Urinary bladder (tissue), 4 donors: ENCODE data around the gene ATXN8OS. TPM values are rescaled to one million over a fixed set of nuclear protein-coding genes. Genes with fewer than 3 reads are reported as not detected.

Experiments used
- DNase-seq: peaks from one replicate; pipeline ENCODE4 v3.0.0-alpha.2; 2015; ENCODE audit errors: extremely low spot score
- H3K27ac ChIP-seq: one replicate; pipeline ENCODE4 v1.5.1; 2013; ENCODE audit warnings: low read depth, mild to moderate bottlenecking, moderate library complexity
- H3K36me3 ChIP-seq: one replicate; pipeline ENCODE4 v1.6.1; 2013; ENCODE audit warnings: mild to moderate bottlenecking, moderate library complexity; ENCODE audit not compliant: insufficient read depth
- H3K4me1 ChIP-seq: one replicate; pipeline ENCODE4 v1.6.1; 2013; ENCODE audit warnings: mild to moderate bottlenecking, moderate library complexity; ENCODE audit not compliant: insufficient read depth
- H3K4me3 ChIP-seq: one replicate; pipeline ENCODE4 v1.5.1; 2013; ENCODE audit warnings: low read depth, low read length
- WGBS: extraction: QIAGEN DNeasy Blood & Tissue Kit; methylation state at CpG from one replicate; pipeline ENCODE4 v1.1.7; 2013; 5-methylcytosine and 5-hydroxymethylcytosine counted together
- polyA plus RNA-seq: library from polyadenylated mRNA; stranded (reverse); fragments of 200-250 nt; gene quantifications from one replicate; pipeline ENCODE4 v1.2.3, GENCODE V29; 2013
- total RNA-seq: library from RNA; depleted of rRNA; stranded (reverse); fragments of >200 nt; gene quantifications from one replicate; pipeline ENCODE4 v1.2.3, GENCODE V29; 2014
- donor health status: healthy with polysubstance abuse.
- donor health status: healthy.

Gene ATXN8OS
- total and polyA plus RNA-seq, 2 donors: not detected

GRCh38 chr13:70162141-70162540 lies 54.5 kb downstream of the ATXN8OS start:
- H3K4me1 ChIP-seq: no peaks in the 10 kb centered on the region
- no peak overlapping the region for H3K27ac ChIP-seq
- 26% methylated on average over 5 of the region's 5 CpGs for WGBS
- no peak for DNase-seq
- no peak overlapping the region for H3K4me3 ChIP-seq
- no peaks in the 10 kb centered on the region for H3K36me3 ChIP-seq

GRCh38 chr13:70170689-70171088 lies 63.1 kb downstream of the ATXN8OS start:
- Histone ChIP-seq H3K27ac (no peak overlapping the region), H3K36me3 (no peaks in the 10 kb centered on the region), H3K4me3 (no peak overlapping the region), H3K4me1 (no peaks in the 10 kb centered on the region)
- 88% methylated on average over 5 of the region's 5 CpGs for WGBS
- peak; percentile 10 for DNase-seq

GRCh38 chr13:70171151-70171550 lies 63.5 kb downstream of the ATXN8OS start:
- 74% methylated on average over 3 of the region's 3 CpGs for WGBS
- no peak overlapping the region for H3K27ac ChIP-seq
- H3K4me1 ChIP-seq: no peaks in the 10 kb centered on the region
- no peaks in the 10 kb centered on the region for H3K36me3 ChIP-seq
- no peak overlapping the region for H3K4me3 ChIP-seq
- no peak for DNase-seq

- Histone ChIP-seq H3K4me3 (no peak overlapping the region), H3K4me1 (no peaks in the 10 kb centered on the region), H3K36me3 (no peaks in the 10 kb centered on the region), H3K27ac (no peak overlapping the region)
- WGBS: 32% methylated on average over 1 of the region's 1 CpG
- no peak for DNase-seq
Measured at GRCh38 chr13:70172946-70173597, 65.4 kb downstream of the ATXN8OS start.

- Histone ChIP-seq H3K27ac (no peak overlapping the region), H3K4me1 (no peaks in the 10 kb centered on the region), H3K4me3 (no peak overlapping the region), H3K36me3 (no peaks in the 10 kb centered on the region)
- DNase-seq: no peak
- 37% methylated on average over 1 of the region's 1 CpG for WGBS
Measured at GRCh38 chr13:70173598-70173959, 66.0 kb downstream of the ATXN8OS start.

- H3K36me3 ChIP-seq: no peaks in the 10 kb centered on the region
- no peak overlapping the region for H3K4me3 ChIP-seq
- H3K27ac ChIP-seq: no peak overlapping the region
- 85% methylated on average over 1 of the region's 1 CpG for WGBS
- no peak for DNase-seq
- H3K4me1 ChIP-seq: no peaks in the 10 kb centered on the region
Measured at GRCh38 chr13:70178346-70178745, 70.7 kb downstream of the ATXN8OS start.

Other genes with a start within 250 kb of the ATXN8OS start
- 0.26 TPM for gene KLHL1, start 626 bp downstream of the ATXN8OS start, total RNA-seq
- gene KLHL1, start 626 bp downstream of the ATXN8OS start, polyA plus RNA-seq: not detected